ENCODE results near the gene MAVS.

- TF ChIP-seq POLR2A (IDR thresholded peaks at IDR 0.05) = no peak
- TF ChIP-seq EP300 (IDR thresholded peaks at IDR 0.05; ENCODE audit: low read depth) = no peak
Observed at GRCh38 chr20:3813848-3814581, 32.6 kb upstream of the MAVS start.

Measured in transverse colon (tissue), 1 donor.